ENCODE results near the gene SORCS1. TPM values are rescaled to one million over a fixed set of nuclear protein-coding genes. Genes with fewer than 3 reads are reported as not detected.

SORCS1 gene
- total and polyA plus RNA-seq, 2 donors (not counting 1 experiment from before 2014, with no cell fraction given): under 0.01 to 0.01 TPM

DNA sequence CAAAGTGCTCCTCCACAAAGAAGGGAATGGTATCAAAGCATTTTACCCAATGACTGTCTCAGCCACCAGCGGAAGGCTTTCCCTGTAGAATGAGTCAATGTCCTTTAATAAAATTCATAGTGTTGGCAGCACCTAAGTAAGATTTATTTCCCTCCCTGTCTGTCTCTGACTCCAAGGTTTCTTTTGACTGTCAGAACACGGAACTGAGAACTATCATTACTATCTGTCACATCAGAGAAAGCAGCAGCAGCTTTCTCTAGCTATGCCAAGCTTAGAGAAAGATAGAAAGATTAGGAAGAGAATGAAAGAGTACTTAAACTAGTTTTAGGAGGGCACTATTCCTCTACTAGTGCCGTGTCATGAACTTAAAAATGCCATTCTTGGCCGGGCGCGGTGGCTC is 400.1 kb downstream of the SORCS1 start:
- no peak overlapping the region for H3K27ac ChIP-seq (ENCODE audit: insufficient read depth, low read length)
- TF ChIP-seq, protein P1, sequence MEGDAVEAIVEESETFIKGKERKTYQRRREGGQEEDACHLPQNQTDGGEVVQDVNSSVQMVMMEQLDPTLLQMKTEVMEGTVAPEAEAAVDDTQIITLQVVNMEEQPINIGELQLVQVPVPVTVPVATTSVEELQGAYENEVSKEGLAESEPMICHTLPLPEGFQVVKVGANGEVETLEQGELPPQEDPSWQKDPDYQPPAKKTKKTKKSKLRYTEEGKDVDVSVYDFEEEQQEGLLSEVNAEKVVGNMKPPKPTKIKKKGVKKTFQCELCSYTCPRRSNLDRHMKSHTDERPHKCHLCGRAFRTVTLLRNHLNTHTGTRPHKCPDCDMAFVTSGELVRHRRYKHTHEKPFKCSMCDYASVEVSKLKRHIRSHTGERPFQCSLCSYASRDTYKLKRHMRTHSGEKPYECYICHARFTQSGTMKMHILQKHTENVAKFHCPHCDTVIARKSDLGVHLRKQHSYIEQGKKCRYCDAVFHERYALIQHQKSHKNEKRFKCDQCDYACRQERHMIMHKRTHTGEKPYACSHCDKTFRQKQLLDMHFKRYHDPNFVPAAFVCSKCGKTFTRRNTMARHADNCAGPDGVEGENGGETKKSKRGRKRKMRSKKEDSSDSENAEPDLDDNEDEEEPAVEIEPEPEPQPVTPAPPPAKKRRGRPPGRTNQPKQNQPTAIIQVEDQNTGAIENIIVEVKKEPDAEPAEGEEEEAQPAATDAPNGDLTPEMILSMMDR (conservative IDR thresholded peaks at IDR 0.05 in 1 of 2, IDR thresholded peaks at IDR 0.05 in 1 of 2; ENCODE audit: low read depth in 1 of 2, low read length in 2 of 2): no peak
- TF ChIP-seq EZH2 (IDR thresholded peaks at IDR 0.05; ENCODE audit: low read length, missing control alignments): no peak
- no peak for DNase-seq (ENCODE audit: low read depth in 2 of 2)

GRCh38 chr10:106761906-106762305 is 402.6 kb downstream of the SORCS1 start:
- no peak for DNase-seq (ENCODE audit: low read depth in 2 of 2)

More for the DNA sequence above, 400.1 kb downstream of the SORCS1 start:
- H3K4me3 ChIP-seq (replicated peaks in 1 of 4; ENCODE audit: control extremely low read depth in 1 of 4, insufficient read depth in 1 of 4, low read depth in 3 of 4, low read length in 4 of 4): no peak overlapping the region
- H4K20me1 ChIP-seq (ENCODE audit: control insufficient read depth, extremely low read depth, insufficient read depth, low read length): no peaks in the 10 kb centered on the region
- no peaks in the 10 kb centered on the region for H3K79me2 ChIP-seq (ENCODE audit: control insufficient read depth, insufficient read depth, low read length)
- H3K9ac ChIP-seq (ENCODE audit: insufficient read depth, low read length): no peak overlapping the region
- no peak overlapping the region for H3K4me2 ChIP-seq (ENCODE audit: extremely low read depth, insufficient read depth, low read length)
- H3K4me1 ChIP-seq (ENCODE audit: control insufficient read depth, extremely low read depth, insufficient read depth, low read length): no peaks in the 10 kb centered on the region
- no peak overlapping the region for H2AFZ ChIP-seq (ENCODE audit: low read length)
- H3K9me3 ChIP-seq (ENCODE audit: control insufficient read depth, insufficient read depth, low read depth, low read length): no peaks in the 10 kb centered on the region
- no peaks in the 10 kb centered on the region for H3K36me3 ChIP-seq (ENCODE audit: control insufficient read depth, insufficient read depth, low read length)
- H3K27me3 ChIP-seq (ENCODE audit: control insufficient read depth, insufficient read depth, low read length): no peaks in the 10 kb centered on the region

GRCh38 chr10:106757521-106757920 is 407.0 kb downstream of the SORCS1 start:
- H3K4me3 ChIP-seq (replicated peaks in 1 of 4; ENCODE audit: control extremely low read depth in 1 of 4, insufficient read depth in 1 of 4, low read depth in 3 of 4, low read length in 4 of 4): no peak overlapping the region
- H3K79me2 ChIP-seq (ENCODE audit: control insufficient read depth, insufficient read depth, low read length): no peaks in the 10 kb centered on the region
- H4K20me1 ChIP-seq (ENCODE audit: control insufficient read depth, extremely low read depth, insufficient read depth, low read length): no peaks in the 10 kb centered on the region
- no peak overlapping the region for H3K9ac ChIP-seq (ENCODE audit: insufficient read depth, low read length)
- TF ChIP-seq, protein P1 (conservative IDR thresholded peaks at IDR 0.05 in 1 of 2, IDR thresholded peaks at IDR 0.05 in 1 of 2; ENCODE audit: low read depth in 1 of 2, low read length in 2 of 2): no peak
- no peak for TF ChIP-seq EZH2 (IDR thresholded peaks at IDR 0.05; ENCODE audit: low read length, missing control alignments)
- H3K27ac ChIP-seq (ENCODE audit: insufficient read depth, low read length): no peak overlapping the region
- no peak for DNase-seq (ENCODE audit: low read depth in 2 of 2)
- no peak overlapping the region for H3K4me2 ChIP-seq (ENCODE audit: extremely low read depth, insufficient read depth, low read length)
- H3K4me1 ChIP-seq (ENCODE audit: control insufficient read depth, extremely low read depth, insufficient read depth, low read length): no peaks in the 10 kb centered on the region
- H2AFZ ChIP-seq (ENCODE audit: low read length): no peak overlapping the region
- no peaks in the 10 kb centered on the region for H3K27me3 ChIP-seq (ENCODE audit: control insufficient read depth, insufficient read depth, low read length)
- H3K9me3 ChIP-seq (ENCODE audit: control insufficient read depth, insufficient read depth, low read depth, low read length): no peaks in the 10 kb centered on the region
- no peaks in the 10 kb centered on the region for H3K36me3 ChIP-seq (ENCODE audit: control insufficient read depth, insufficient read depth, low read length)

More at GRCh38 chr10:106761906-106762305, 402.6 kb downstream of the SORCS1 start:
- Histone ChIP-seq H2AFZ (ENCODE audit: low read length) (no peak overlapping the region), H3K4me3 (replicated peaks in 1 of 4; ENCODE audit: control extremely low read depth in 1 of 4, insufficient read depth in 1 of 4, low read depth in 3 of 4, low read length in 4 of 4) (no peak overlapping the region), H3K9me3 (ENCODE audit: control insufficient read depth, insufficient read depth, low read depth, low read length) (no peaks in the 10 kb centered on the region), H3K27ac (ENCODE audit: insufficient read depth, low read length) (no peak overlapping the region), H3K27me3 (ENCODE audit: control insufficient read depth, insufficient read depth, low read length) (no peaks in the 10 kb centered on the region), H3K79me2 (ENCODE audit: control insufficient read depth, insufficient read depth, low read length) (no peaks in the 10 kb centered on the region), H3K36me3 (ENCODE audit: control insufficient read depth, insufficient read depth, low read length) (no peaks in the 10 kb centered on the region), H4K20me1 (ENCODE audit: control insufficient read depth, extremely low read depth, insufficient read depth, low read length) (no peaks in the 10 kb centered on the region), H3K4me1 (ENCODE audit: control insufficient read depth, extremely low read depth, insufficient read depth, low read length) (no peaks in the 10 kb centered on the region), H3K9ac (ENCODE audit: insufficient read depth, low read length) (no peak overlapping the region), H3K4me2 (ENCODE audit: extremely low read depth, insufficient read depth, low read length) (no peak overlapping the region)
- no peak for TF ChIP-seq EZH2 (IDR thresholded peaks at IDR 0.05; ENCODE audit: low read length, missing control alignments)
- TF ChIP-seq, protein P1 (conservative IDR thresholded peaks at IDR 0.05 in 1 of 2, IDR thresholded peaks at IDR 0.05 in 1 of 2; ENCODE audit: low read depth in 1 of 2, low read length in 2 of 2): no peak
